ENCODE data around the gene DEGS1. TPM values are rescaled to one million over a fixed set of nuclear protein-coding genes. Genes with fewer than 3 reads are reported as not detected.

Gene DEGS1
- total RNA-seq = 10 to 100 TPM; 19.1 to 32.9 (median 22.6) TPM

GRCh38 chr1:224182866-224183590, at the start of gene DEGS1:
Gene DEGS1, plus strand, starts transcription at chr1:224183240. Its CDS starts 97 bp downstream, at chr1:224183337.
- Histone ChIP-seq H3K36me3 (no peaks in the 10 kb centered on the region), H3K4me3 (peak within 1 kb of the TSS; percentile 67 to 86 (median 80)), H3K4me1 (peaks cover 6 to 37% (median 18%) of the 10 kb centered on the region in 4 donors), H3K9me3 (no peaks in the 10 kb centered on the region), H3K27ac (peak within 1 kb of the TSS; percentile 89 to 98 (median 94)), H3K27me3 (no peaks in the 10 kb centered on the region)
- WGBS, 2 donors (ENCODE audit: low coverage in 1 of 2) = 1% methylated on average over 61 of the region's 94 CpGs; no CpG with 5 or more reads in 1 of the 2 donors
- TF ChIP-seq EP300 (IDR thresholded peaks at IDR 0.05; ENCODE audit: low read depth) = no peak
- TF ChIP-seq CTCF (IDR thresholded peaks at IDR 0.05) = no peak
- peak; percentile 90 to 93 (median 91) for TF ChIP-seq POLR2AphosphoS5 (IDR thresholded peaks at IDR 0.05)
- TF ChIP-seq POLR2A (IDR thresholded peaks at IDR 0.05) = peak; percentile 79
- intact Hi-C loops (cut with DNase I; ENCODE audit: low total_unique reads) = loop anchor here (10.0 kb wide), 1 partner anchor 152 kb away; the partner anchor contains the start of gene NVL
- DNase-seq = peak; percentile 85
- in situ Hi-C loops (cut with MboI; ENCODE audit: low pct_ligation_motif_present in 1 of 4, low pct_unique_long_range_greater_than_20kb in 1 of 4, low sequenced_read_pairs in 3 of 4) = no loop called here

DNA sequence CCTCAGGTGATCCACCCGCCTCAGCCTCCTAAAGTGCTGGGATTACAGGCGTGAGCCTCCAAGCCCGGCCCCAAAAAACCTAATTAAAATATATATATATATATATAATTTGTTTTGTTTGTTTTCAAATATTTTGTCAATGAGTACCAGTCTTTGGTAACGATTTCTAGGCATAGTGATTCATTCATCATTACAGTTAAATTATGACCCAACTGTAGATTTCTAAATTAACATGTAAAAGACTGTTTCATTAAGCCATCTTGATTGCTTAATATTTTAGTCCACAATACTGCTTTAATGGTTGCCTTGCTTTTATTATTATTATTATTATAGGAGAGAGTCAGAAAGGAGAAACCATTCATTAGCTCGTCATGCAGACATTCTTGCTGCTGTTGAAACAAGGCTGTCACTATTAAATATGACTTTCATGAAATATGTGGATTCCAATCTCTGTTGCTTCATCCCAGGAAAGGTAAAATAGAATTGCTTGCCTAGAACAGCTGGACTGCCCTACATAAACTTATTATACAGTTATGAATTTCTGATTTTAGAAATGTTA, 49.2 kb upstream of the DEGS1 start:
- Histone ChIP-seq H3K9me3 (no peaks in the 10 kb centered on the region), H3K27ac (no peak overlapping the region), H3K4me1 (no peaks in the 10 kb centered on the region), H3K36me3 (peaks cover 0 to 44% (median 20%) of the 10 kb centered on the region in 4 donors), H3K27me3 (no peaks in the 10 kb centered on the region), H3K4me3 (no peak overlapping the region)
- in situ Hi-C loops (cut with MboI; ENCODE audit: low pct_ligation_motif_present in 1 of 4, low pct_unique_long_range_greater_than_20kb in 1 of 4, low sequenced_read_pairs in 3 of 4) (no loop called here), intact Hi-C loops (cut with DNase I; ENCODE audit: low total_unique reads) (no loop called here)
- DNase-seq = no peak
- WGBS, 2 donors (ENCODE audit: low coverage in 1 of 2) = 86 to 88% methylated on average over 3 to 5 of the region's 5 CpGs
- TF ChIP-seq CTCF (IDR thresholded peaks at IDR 0.05) = no peak
- no peak for TF ChIP-seq POLR2A (IDR thresholded peaks at IDR 0.05)
- no peak for TF ChIP-seq EP300 (IDR thresholded peaks at IDR 0.05; ENCODE audit: low read depth)

- intact Hi-C loops (cut with DNase I; ENCODE audit: low total_unique reads) = no loop called here
- Histone ChIP-seq H3K36me3 (peaks cover 0 to 40% (median 10%) of the 10 kb centered on the region in 4 donors), H3K27me3 (no peaks in the 10 kb centered on the region), H3K4me1 (no peaks in the 10 kb centered on the region), H3K27ac (no peak overlapping the region), H3K4me3 (no peak overlapping the region), H3K9me3 (no peaks in the 10 kb centered on the region)
- TF ChIP-seq CTCF (IDR thresholded peaks at IDR 0.05) (no peak), POLR2A (IDR thresholded peaks at IDR 0.05) (no peak), EP300 (IDR thresholded peaks at IDR 0.05; ENCODE audit: low read depth) (no peak), POLR2AphosphoS5 (IDR thresholded peaks at IDR 0.05) (no peak)
- in situ Hi-C loops (cut with MboI; ENCODE audit: low pct_ligation_motif_present in 1 of 4, low pct_unique_long_range_greater_than_20kb in 1 of 4, low sequenced_read_pairs in 3 of 4) = no loop called here
- DNase-seq = no peak
Measured at GRCh38 chr1:224137518-224137917, 45.5 kb upstream of the DEGS1 start.

DNA sequence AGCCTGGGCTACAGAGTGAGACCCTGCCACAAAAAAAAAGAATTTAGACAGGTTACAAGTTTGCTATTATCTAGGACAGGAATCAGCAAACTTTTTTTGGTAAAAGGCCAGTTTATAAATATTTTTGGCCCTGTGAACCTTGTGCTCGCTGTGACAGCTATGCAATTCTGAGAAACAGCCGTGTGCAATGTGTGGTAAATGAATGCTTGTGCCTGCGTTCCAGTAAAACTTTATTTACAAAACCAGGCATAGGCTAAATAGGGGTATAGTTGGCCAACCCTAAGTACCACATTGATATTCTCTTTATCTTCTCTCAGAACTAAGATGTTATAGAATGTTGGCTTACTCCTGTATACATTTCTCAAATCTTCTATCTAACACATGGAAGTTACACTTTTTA, 44.8 kb upstream of the DEGS1 start:
- H3K4me3 ChIP-seq = no peak overlapping the region
- H3K27me3 ChIP-seq = no peaks in the 10 kb centered on the region
- in situ Hi-C loops (cut with MboI; ENCODE audit: low pct_ligation_motif_present in 1 of 4, low pct_unique_long_range_greater_than_20kb in 1 of 4, low sequenced_read_pairs in 3 of 4) = no loop called here
- H3K27ac ChIP-seq = no peak overlapping the region
- TF ChIP-seq POLR2AphosphoS5 (IDR thresholded peaks at IDR 0.05) = no peak
- TF ChIP-seq POLR2A (IDR thresholded peaks at IDR 0.05) = no peak
- no peak for TF ChIP-seq CTCF (IDR thresholded peaks at IDR 0.05)
- no peak for TF ChIP-seq EP300 (IDR thresholded peaks at IDR 0.05; ENCODE audit: low read depth)
- H3K4me1 ChIP-seq = no peaks in the 10 kb centered on the region
- no peaks in the 10 kb centered on the region for H3K9me3 ChIP-seq
- intact Hi-C loops (cut with DNase I; ENCODE audit: low total_unique reads) = no loop called here
- no peak for DNase-seq
- peaks cover 0 to 33% (median 11%) of the 10 kb centered on the region in 4 donors for H3K36me3 ChIP-seq
- 80 to 92% methylated on average over 1 to 3 of the region's 3 CpGs for WGBS, 2 donors (ENCODE audit: low coverage in 1 of 2)
